ENCODE data around the gene ST6GALNAC5.

DNA sequence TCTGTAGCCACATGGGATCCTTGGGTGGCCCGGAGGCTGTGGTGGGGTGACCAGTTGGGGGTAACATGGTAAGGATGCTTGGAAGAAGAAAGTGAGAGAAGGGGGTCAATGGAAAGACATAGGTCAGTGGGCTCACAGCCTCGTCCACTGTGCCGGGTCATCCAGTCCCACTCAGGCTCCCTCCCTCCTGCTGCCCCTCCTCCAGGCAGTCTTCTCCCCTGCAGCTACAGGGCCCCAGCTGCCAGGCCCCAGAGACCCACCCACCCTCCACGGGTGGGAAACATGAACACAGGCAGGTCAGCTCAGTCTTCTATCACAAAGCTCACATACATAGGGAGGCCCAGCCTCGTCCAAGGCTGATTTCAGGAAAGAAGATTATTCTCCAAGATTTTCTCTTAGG, 158.3 kb downstream of the ST6GALNAC5 start:
- no peak for TF ChIP-seq HDAC6 (IDR thresholded peaks at IDR 0.05; ENCODE audit: unreplicated experiment)
- TF ChIP-seq, protein P1, sequence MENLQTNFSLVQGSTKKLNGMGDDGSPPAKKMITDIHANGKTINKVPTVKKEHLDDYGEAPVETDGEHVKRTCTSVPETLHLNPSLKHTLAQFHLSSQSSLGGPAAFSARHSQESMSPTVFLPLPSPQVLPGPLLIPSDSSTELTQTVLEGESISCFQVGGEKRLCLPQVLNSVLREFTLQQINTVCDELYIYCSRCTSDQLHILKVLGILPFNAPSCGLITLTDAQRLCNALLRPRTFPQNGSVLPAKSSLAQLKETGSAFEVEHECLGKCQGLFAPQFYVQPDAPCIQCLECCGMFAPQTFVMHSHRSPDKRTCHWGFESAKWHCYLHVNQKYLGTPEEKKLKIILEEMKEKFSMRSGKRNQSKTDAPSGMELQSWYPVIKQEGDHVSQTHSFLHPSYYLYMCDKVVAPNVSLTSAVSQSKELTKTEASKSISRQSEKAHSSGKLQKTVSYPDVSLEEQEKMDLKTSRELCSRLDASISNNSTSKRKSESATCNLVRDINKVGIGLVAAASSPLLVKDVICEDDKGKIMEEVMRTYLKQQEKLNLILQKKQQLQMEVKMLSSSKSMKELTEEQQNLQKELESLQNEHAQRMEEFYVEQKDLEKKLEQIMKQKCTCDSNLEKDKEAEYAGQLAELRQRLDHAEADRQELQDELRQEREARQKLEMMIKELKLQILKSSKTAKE (IDR thresholded peaks at IDR 0.05; ENCODE audit: low read depth, poor library complexity, severe bottlenecking) = no peak
- no peak for TF ChIP-seq SP1 (IDR thresholded peaks at IDR 0.05; ENCODE audit: low read depth, low read length)
- TF ChIP-seq, protein P2, sequence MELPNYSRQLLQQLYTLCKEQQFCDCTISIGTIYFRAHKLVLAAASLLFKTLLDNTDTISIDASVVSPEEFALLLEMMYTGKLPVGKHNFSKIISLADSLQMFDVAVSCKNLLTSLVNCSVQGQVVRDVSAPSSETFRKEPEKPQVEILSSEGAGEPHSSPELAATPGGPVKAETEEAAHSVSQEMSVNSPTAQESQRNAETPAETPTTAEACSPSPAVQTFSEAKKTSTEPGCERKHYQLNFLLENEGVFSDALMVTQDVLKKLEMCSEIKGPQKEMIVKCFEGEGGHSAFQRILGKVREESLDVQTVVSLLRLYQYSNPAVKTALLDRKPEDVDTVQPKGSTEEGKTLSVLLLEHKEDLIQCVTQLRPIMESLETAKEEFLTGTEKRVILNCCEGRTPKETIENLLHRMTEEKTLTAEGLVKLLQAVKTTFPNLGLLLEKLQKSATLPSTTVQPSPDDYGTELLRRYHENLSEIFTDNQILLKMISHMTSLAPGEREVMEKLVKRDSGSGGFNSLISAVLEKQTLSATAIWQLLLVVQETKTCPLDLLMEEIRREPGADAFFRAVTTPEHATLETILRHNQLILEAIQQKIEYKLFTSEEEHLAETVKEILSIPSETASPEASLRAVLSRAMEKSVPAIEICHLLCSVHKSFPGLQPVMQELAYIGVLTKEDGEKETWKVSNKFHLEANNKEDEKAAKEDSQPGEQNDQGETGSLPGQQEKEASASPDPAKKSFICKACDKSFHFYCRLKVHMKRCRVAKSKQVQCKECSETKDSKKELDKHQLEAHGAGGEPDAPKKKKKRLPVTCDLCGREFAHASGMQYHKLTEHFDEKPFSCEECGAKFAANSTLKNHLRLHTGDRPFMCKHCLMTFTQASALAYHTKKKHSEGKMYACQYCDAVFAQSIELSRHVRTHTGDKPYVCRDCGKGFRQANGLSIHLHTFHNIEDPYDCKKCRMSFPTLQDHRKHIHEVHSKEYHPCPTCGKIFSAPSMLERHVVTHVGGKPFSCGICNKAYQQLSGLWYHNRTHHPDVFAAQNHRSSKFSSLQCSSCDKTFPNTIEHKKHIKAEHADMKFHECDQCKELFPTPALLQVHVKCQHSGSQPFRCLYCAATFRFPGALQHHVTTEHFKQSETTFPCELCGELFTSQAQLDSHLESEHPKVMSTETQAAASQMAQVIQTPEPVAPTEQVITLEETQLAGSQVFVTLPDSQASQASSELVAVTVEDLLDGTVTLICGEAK (IDR thresholded peaks at IDR 0.05; ENCODE audit: borderline replicate concordance) = no peak
